ENCODE measurements around the gene AP1G2.

DNA sequence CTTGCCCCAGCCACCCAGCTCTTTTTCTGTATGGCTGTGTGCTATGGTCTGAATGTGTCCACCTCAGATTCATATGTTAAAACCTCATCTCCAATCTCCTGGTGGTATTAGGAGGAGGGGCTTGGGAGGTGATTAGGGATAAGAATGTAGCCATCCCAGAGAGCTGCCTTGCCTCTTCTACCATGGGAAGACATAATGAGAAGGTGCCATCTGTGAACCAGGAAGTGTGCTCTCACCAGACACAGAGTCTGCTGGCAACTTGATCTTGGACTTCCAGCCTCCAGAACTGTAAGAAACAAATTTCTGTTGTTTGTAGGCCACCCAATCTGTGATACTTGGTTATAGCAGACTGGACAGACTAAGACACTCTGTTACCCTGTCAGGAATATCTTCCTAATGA is 33.8 kb upstream of the AP1G2 start:
- no peak for TF ChIP-seq POLR2A (IDR thresholded peaks at IDR 0.05; ENCODE audit: low read depth, low read length)
- TF ChIP-seq POLR2AphosphoS5 (IDR thresholded peaks at IDR 0.05; ENCODE audit: low read depth, low read length), result no peak
- TF ChIP-seq TAF1 (IDR thresholded peaks at IDR 0.05; ENCODE audit: low read depth, low read length), result no peak
- no peak for TF ChIP-seq SPI1 (IDR thresholded peaks at IDR 0.05; ENCODE audit: low read depth, low read length)
- no peak for TF ChIP-seq POU2F2 (IDR thresholded peaks at IDR 0.05; ENCODE audit: low read depth, low read length)
- no peak for TF ChIP-seq PAX5 (IDR thresholded peaks at IDR 0.05; ENCODE audit: insufficient read depth, low read length, severe bottlenecking)

Data from GM12891 (cell line).